22Rv1 (cell line): ENCODE data around the gene RREB1.
A peak's percentile ranks its signal among the peaks of the same experiment; 100 is the strongest.

ENCODE experiments used
- H3K27ac ChIP-seq: fragments of 450-650 bp; 2 replicates; pipeline ENCODE4 v1.5.1; 2017
- ZFX ChIP-seq: fragments of 450-650 bp; IDR thresholded peaks from 2 replicates; pipeline ENCODE4 v1.6.1; 2017; ENCODE audit warnings: antibody characterized with exemption, borderline replicate concordance
- TF ChIP-seq, protein P1 (sequence below): fragments of 450-650 bp; IDR thresholded peaks from 2 replicates; pipeline ENCODE4 v1.5.1; 2017; ENCODE audit warnings: mild to moderate bottlenecking

The RREB1 gene

DNA sequence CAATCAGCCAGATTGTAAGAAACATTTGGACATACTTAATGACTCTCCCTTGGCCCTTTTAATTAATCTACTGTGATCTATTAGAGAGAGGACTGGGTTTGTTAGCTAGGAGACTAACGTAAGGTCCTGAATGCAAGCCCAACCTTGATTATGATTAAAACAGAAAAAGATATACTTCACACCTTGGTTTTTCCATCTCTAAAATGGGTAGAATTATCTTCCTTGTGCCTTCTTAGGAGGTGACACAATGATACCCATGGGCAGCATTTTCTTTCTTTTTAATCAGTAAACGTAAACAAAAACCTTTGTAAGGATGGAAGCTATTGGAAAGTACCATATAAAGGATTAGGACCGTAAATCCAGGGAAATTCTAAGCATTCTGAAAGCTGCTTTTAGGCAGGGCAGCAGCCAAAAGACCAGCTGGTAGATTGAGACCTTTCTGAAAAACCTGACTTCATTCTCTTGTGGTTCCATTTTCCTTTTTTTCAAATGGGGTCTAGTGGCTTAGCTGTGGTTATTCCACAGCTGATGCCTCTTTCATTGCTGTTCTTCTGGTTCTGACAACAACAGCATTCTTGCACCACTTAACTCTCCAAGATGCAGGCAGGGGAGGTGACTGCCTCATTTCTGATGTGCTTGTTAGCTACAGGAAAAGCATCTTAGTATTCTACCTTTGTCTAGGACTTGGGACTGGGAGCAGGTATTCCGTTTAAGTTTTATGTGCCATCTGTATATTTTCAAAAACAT lies 27.4 kb downstream of the RREB1 start:
- no peak for TF ChIP-seq ZFX
- TF ChIP-seq, protein P1, sequence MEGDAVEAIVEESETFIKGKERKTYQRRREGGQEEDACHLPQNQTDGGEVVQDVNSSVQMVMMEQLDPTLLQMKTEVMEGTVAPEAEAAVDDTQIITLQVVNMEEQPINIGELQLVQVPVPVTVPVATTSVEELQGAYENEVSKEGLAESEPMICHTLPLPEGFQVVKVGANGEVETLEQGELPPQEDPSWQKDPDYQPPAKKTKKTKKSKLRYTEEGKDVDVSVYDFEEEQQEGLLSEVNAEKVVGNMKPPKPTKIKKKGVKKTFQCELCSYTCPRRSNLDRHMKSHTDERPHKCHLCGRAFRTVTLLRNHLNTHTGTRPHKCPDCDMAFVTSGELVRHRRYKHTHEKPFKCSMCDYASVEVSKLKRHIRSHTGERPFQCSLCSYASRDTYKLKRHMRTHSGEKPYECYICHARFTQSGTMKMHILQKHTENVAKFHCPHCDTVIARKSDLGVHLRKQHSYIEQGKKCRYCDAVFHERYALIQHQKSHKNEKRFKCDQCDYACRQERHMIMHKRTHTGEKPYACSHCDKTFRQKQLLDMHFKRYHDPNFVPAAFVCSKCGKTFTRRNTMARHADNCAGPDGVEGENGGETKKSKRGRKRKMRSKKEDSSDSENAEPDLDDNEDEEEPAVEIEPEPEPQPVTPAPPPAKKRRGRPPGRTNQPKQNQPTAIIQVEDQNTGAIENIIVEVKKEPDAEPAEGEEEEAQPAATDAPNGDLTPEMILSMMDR, result no peak
- H3K27ac ChIP-seq, result no peak overlapping the region

DNA sequence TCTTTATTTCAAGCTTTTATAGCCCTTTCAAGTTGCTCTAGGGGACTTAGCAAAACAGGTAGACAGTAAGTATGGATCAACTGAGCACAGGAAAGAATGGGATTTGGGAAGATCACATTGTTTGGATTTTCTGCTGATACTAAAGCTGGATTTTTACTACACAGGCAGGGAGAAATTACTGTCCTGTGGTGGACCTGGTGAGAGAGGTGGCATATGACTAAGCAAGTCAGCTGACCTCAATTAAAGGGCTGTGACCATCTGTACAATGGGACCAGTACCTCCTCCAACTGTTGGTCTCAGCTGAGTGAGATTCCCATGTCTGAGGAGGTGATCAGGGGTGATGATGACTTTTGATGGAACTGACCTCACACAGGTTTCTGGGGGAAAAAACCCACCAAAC lies 28.0 kb downstream of the RREB1 start:
- no peak for TF ChIP-seq ZFX
- TF ChIP-seq, protein P1, result no peak
- no peak overlapping the region for H3K27ac ChIP-seq

DNA sequence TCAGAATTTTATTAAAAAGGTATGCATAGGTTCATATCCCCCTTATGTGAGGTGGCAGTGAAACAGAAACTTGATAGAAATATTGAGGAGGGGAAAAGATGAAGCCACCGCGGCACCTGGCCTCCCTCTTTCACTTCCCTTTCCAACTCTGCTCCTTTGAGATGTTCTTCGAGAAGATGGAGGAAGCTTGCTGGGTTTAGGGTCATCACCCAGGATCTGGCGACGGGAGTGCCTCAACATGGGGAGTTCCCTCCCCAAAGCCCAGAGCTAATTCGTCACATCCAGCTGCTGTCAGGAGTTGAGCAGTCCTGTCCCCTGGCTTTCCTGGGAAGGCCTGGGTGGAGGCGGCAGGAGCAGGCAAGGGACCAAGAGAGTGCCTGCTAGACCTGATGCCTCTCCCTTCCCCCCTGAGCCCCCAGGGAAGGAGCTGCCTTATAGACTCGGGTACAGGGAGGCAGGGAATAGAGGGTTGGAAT lies 29.1 kb downstream of the RREB1 start:
- peak overlapping the region; percentile 67 for H3K27ac ChIP-seq
- TF ChIP-seq ZFX, result no peak
- TF ChIP-seq, protein P1, result no peak

DNA sequence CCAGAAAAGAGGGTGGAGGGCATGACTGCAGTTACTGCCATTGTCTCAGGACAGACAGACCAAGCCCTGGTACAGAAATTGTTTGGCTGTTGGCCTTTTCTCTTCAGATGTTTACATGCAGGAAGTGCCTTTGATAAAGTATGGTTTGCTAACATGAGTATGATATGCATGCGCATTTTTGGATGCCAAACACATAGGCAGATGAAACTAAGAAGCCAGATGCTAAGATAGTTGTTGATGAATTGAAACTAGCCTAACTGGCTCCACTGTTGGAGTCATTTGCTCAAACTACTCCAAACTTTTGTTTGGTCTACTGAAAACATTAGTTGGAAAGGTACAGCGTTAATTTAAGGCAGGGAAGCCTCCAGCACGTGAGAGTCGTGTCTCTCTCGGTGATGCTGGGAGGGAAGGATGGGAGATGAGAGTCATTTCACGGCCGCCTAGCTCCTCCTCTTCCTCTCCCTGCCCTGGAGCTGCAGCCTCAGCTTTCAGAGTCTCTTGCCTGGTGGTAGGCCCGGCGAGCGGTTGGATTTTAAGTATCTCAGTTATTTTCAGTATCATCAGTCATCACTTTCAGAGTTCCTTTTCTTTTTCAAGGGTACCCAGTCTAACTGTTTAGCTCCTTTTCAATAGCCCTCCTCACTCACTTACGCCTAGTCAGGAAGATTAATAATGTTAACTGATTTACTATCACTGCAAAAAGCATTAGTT lies 29.7 kb downstream of the RREB1 start:
- peak overlapping the region; percentile 67 for H3K27ac ChIP-seq
- TF ChIP-seq, protein P1, result no peak
- TF ChIP-seq ZFX, result no peak

DNA sequence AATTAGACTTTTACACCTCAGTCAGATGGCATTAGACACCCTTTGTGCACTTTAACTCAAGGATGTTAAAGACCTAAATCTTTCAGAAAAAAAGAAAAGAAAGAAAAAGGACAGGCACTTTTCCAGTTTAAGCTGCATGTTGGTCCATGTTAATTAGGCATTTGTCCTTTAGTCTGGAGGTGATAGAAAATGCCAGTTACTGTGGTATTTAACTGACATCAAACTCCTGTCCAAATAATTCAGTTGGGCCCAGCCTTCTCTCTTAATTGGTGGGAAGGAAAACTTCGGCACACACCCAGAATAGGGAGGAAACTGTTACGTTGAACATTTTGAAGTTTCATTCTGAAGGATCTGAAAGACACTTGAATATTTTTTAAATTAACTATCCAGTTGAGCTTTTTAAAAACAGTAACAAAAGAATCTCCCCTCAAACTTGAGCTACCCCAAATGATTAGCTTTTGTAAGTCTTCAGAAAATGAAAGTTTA lies 30.3 kb downstream of the RREB1 start:
- H3K27ac ChIP-seq, result peak overlapping the region; percentile 67
- TF ChIP-seq, protein P1, result no peak
- TF ChIP-seq ZFX, result no peak

DNA sequence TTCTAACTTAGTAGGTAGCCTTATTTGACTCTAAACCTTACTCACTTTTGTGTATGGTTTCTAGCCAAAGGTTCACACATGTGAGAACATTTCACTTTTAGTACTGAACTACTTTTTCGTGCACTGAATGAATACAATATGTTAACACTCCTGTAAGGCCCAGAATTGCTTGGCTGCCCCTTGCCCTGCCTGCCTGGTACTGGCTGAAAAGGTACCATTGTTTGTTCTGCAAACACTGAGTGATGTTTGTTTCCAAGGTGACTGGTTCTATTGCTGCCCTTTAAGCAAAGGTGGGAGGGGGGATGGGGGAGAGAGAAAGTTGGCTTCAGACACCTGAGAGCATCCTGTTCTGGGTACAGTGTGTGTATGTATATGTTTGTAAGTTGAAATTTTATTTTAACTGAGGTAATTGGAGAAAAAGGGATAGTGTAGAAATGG lies 31.2 kb downstream of the RREB1 start:
- peak overlapping the region; percentile 67 for H3K27ac ChIP-seq
- TF ChIP-seq, protein P1, result no peak
- TF ChIP-seq ZFX, result no peak
